ENCODE results near the gene GPR143.
"Not testable (repeated sequence)": the region's sequence is repeated elsewhere in the genome, so short reads cannot be mapped to it uniquely, and the experiment has no call there.

GPR143 gene

DNA sequence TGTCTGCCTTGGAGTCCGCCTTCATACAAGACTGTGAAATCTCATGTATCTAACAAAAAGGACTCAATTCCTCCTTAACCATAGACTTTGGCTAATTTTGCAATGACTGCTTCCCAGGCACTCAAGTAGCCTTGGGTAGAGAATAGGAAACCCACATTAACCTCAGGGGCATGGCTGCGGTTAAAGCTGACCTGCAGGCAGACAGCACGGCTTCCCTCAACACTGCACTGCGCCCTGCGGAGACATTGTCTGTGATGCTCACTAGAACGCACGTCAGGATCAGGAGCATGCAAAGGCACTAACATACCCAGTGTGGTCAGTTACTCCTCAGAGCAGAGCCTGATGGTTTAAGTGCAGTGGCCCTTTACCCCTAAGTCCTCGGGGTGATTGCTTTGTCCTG lies 10.3 kb upstream of the GPR143 start:
- Mint-ChIP-seq H3K36me3 (ENCODE audit: low read depth) (peaks cover 10% of the 10 kb centered on the region), H3K4me1 (no peaks in the 10 kb centered on the region), H3K27me3 (ENCODE audit: low read depth, poor library complexity) (no peaks in the 10 kb centered on the region), H3K27ac (no peak overlapping the region), H3K4me3 (no peak overlapping the region), H3K9me3 (peaks cover 51% of the 10 kb centered on the region)
- TF ChIP-seq CTCF (IDR thresholded peaks at IDR 0.05): no peak
- DNase-seq: no peak

GRCh38 chrX:9772943-9773342 lies 7.3 kb upstream of the GPR143 start:
- no peak overlapping the region for H3K4me3 Mint-ChIP-seq
- H3K27ac Mint-ChIP-seq: no peak overlapping the region
- TF ChIP-seq CTCF (IDR thresholded peaks at IDR 0.05): no peak
- H3K4me1 Mint-ChIP-seq: peaks cover 2% of the 10 kb centered on the region
- DNase-seq: no peak
- peaks cover 3% of the 10 kb centered on the region for H3K27me3 Mint-ChIP-seq (ENCODE audit: low read depth, poor library complexity)
- peaks cover 10% of the 10 kb centered on the region for H3K36me3 Mint-ChIP-seq (ENCODE audit: low read depth)
- H3K9me3 Mint-ChIP-seq: peaks cover 51% of the 10 kb centered on the region

- Mint-ChIP-seq H3K9me3 (peaks cover 45% of the 10 kb centered on the region), H3K27ac (no peak overlapping the region), H3K27me3 (ENCODE audit: low read depth, poor library complexity) (peaks cover 3% of the 10 kb centered on the region), H3K36me3 (ENCODE audit: low read depth) (peaks cover 4% of the 10 kb centered on the region), H3K4me3 (no peak overlapping the region), H3K4me1 (peaks cover 16% of the 10 kb centered on the region)
- no peak for TF ChIP-seq CTCF (IDR thresholded peaks at IDR 0.05)
- DNase-seq: no peak
Observed at GRCh38 chrX:9770319-9770718, 4.7 kb upstream of the GPR143 start.

DNA sequence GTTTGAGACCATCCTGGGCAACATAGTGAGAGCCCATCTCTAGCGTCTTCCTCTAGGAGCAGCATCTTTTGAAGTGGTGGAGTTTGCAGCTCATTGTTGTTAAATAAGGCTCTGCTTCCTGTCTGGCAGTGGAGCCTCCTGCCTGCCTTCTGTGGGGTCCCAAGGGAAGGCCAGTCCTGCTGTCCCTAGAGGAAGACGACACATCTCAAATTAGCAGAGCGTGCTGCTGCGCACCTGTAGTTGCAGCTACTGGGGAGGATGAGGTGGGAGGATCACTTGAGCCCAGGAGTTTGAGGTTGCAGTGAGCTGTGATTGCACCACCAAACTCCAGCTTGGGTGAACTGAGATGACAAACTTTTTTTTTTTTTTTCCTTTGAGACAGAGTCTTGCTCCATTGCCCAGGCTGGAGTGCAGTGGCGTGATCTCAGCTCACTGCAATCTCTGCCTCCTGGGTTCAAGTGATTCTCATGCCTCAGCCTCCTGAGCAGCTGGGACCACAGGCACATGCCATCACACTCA lies 2.7 kb upstream of the GPR143 start:
- not testable (repeated sequence) for H3K27me3 Mint-ChIP-seq (ENCODE audit: low read depth, poor library complexity); H3K4me3 Mint-ChIP-seq; H3K36me3 Mint-ChIP-seq (ENCODE audit: low read depth); DNase-seq; H3K27ac Mint-ChIP-seq
- peaks cover 16% of the 10 kb centered on the region for H3K4me1 Mint-ChIP-seq
- H3K9me3 Mint-ChIP-seq: peaks cover 41% of the 10 kb centered on the region

- Mint-ChIP-seq H3K9me3 (peaks cover 46% of the 10 kb centered on the region), H3K27me3 (ENCODE audit: low read depth, poor library complexity) (peaks cover 11% of the 10 kb centered on the region)
Observed at GRCh38 chrX:9767375-9767774, 1.7 kb upstream of the GPR143 start.

DNA sequence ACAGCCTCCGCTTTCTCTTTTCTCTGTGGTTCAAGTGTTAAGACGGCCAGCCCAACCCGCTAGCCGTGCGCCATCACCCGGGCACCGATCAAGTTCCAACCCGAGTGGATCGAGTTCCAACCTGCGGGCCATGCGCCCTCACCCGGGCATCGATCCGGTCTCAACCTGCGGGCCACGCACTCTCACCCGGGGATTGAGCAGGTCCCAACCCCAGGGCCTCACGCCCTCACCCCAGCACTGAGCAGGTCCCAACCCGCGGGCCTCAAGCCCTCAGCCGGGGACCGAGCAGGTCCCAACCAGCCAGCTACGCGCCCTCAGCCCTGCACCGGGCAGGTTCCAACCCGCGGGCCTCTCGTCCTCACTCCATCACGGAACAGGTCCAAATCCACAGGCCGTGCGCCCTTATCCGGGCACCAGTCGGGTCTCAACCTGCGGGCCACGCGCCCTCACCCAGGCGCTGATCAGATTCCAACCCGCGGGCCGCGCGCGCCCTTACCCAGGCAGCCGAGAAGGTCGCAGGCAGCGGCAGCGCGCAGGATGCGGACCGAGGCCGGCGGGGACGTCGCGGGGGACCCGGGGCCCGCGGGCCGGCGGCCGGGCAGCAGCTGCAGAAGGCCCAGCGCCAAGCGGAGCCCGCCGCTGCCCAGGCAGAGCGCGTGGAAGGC lies 443 bp downstream of the GPR143 start:
- peak; percentile 47 for DNase-seq
- H3K9me3 Mint-ChIP-seq: peaks cover 47% of the 10 kb centered on the region
- peak overlapping the region; percentile 56 for H3K4me3 Mint-ChIP-seq
- no peak for TF ChIP-seq CTCF (IDR thresholded peaks at IDR 0.05)
- peaks cover 16% of the 10 kb centered on the region for H3K4me1 Mint-ChIP-seq
- H3K27ac Mint-ChIP-seq: no peak overlapping the region
- H3K27me3 Mint-ChIP-seq (ENCODE audit: low read depth, poor library complexity): peaks cover 11% of the 10 kb centered on the region
- H3K36me3 Mint-ChIP-seq (ENCODE audit: low read depth): peaks cover 4% of the 10 kb centered on the region

More at GRCh38 chrX:9767375-9767774, 1.7 kb upstream of the GPR143 start:
- Mint-ChIP-seq H3K27ac (no peak overlapping the region), H3K4me3 (no peak overlapping the region), H3K4me1 (peaks cover 16% of the 10 kb centered on the region), H3K36me3 (ENCODE audit: low read depth) (peaks cover 4% of the 10 kb centered on the region)
- TF ChIP-seq CTCF (IDR thresholded peaks at IDR 0.05): no peak
- DNase-seq: no peak

Data from nephron progenitor cell (in vitro differentiated cells).